Loucy (cell line): ENCODE data around the gene PTTG1IP.
A peak's percentile ranks its signal among the peaks of the same experiment; 100 is the strongest.

Experiments used
- H2AFZ ChIP-seq: fragments of 200-600 bp; sonication (generic); 2 replicates; pipeline ENCODE4 v1.6.0; 2016; ENCODE audit warnings: antibody characterized with exemption, mild to moderate bottlenecking, low read length, moderate library complexity
- H3F3A ChIP-seq: fragments of 200-600 bp; 2 replicates; pipeline ENCODE4 v1.6.0; 2016; ENCODE audit warnings: antibody characterized with exemption, low read depth, mild to moderate bottlenecking
- H3K27me3 ChIP-seq: fragments of 200-600 bp; sonication (generic); 2 replicates; pipeline ENCODE4 v1.6.1; 2014; ENCODE audit warnings: low read length, mild to moderate bottlenecking; ENCODE audit not compliant: insufficient read depth, poor library complexity, severe bottlenecking
- H3K36me3 ChIP-seq: fragments of 200-600 bp; sonication (generic); 2 replicates; pipeline ENCODE4 v1.6.1; 2016; ENCODE audit warnings: low read length; ENCODE audit not compliant: insufficient read depth
- H3K4me1 ChIP-seq: fragments of 200-600 bp; sonication (generic); 2 replicates; pipeline ENCODE4 v1.5.1; 2014; ENCODE audit warnings: low read length, mild to moderate bottlenecking; ENCODE audit not compliant: insufficient read depth, poor library complexity, severe bottlenecking
- H3K4me2 ChIP-seq: fragments of 200-600 bp; sonication (generic); 2 replicates; pipeline ENCODE4 v1.6.0; 2014; ENCODE audit warnings: antibody characterized with exemption, low read length, low read depth, mild to moderate bottlenecking; ENCODE audit not compliant: poor library complexity, severe bottlenecking
- H3K4me3 ChIP-seq: fragments of 200-600 bp; sonication (generic); 2 replicates; pipeline ENCODE4 v1.5.1; 2014; ENCODE audit warnings: low read length, mild to moderate bottlenecking, mixed read lengths; ENCODE audit not compliant: poor library complexity, severe bottlenecking
- H3K79me2 ChIP-seq: fragments of 200-600 bp; sonication (generic); 2 replicates; pipeline ENCODE4 v1.6.1; 2014; ENCODE audit warnings: low read length; ENCODE audit not compliant: insufficient read depth
- H3K9ac ChIP-seq: fragments of 200-600 bp; sonication (generic); 2 replicates; pipeline ENCODE4 v1.6.0; 2014; ENCODE audit warnings: mild to moderate bottlenecking, low read depth, low read length, moderate library complexity; ENCODE audit not compliant: poor library complexity, severe bottlenecking
- H3K9me2 ChIP-seq: fragments of 200-600 bp; sonication (generic); replicated peaks from 2 replicates; pipeline ENCODE4 v1.6.1; 2016; ENCODE audit warnings: low read depth, low read length, mixed read lengths
- H3K9me3 ChIP-seq: fragments of 200-600 bp; sonication (generic); 2 replicates; pipeline ENCODE4 v1.6.1; 2014; ENCODE audit warnings: mild to moderate bottlenecking, antibody characterized with exemption, low read length, low read depth; ENCODE audit not compliant: insufficient read depth
- H4K20me1 ChIP-seq: fragments of 200-600 bp; sonication (generic); 2 replicates; pipeline ENCODE4 v1.6.0; 2014; ENCODE audit warnings: antibody characterized with exemption, low read length, mild to moderate bottlenecking; ENCODE audit not compliant: insufficient read depth, poor library complexity, severe bottlenecking
- CTCF ChIP-seq: fragments of 200-600 bp; sonication (generic); conservative IDR thresholded peaks from 2 replicates; pipeline ENCODE4 v1.5.1; 2014; ENCODE audit warnings: mild to moderate bottlenecking, antibody characterized with exemption, low read length
- EZH2phosphoT487 ChIP-seq: fragments of 200-600 bp; IDR thresholded peaks from 2 replicates; pipeline ENCODE4 v1.6.1; 2018; ENCODE audit warnings: antibody characterized with exemption, mild to moderate bottlenecking, moderate library complexity, borderline replicate concordance

Gene PTTG1IP

GRCh38 chr21:44846224-44846484, 27.3 kb downstream of the PTTG1IP start:
- H3K4me3 ChIP-seq, result no peak overlapping the region
- H3K9ac ChIP-seq, result no peak overlapping the region

GRCh38 chr21:44845418-44846223, 27.9 kb downstream of the PTTG1IP start:
- Histone ChIP-seq H3K4me3 (no peak overlapping the region), H3K4me2 (no peak overlapping the region), H3K27me3 (no peaks in the 10 kb centered on the region), H3F3A (no peaks in the 10 kb centered on the region), H4K20me1 (no peaks in the 10 kb centered on the region), H3K9me3 (no peaks in the 10 kb centered on the region), H3K36me3 (peaks cover 21% of the 10 kb centered on the region; the same call in 1 of the 2 replicates), H2AFZ (no peak overlapping the region), H3K4me1 (no peaks in the 10 kb centered on the region), H3K9ac (no peak overlapping the region), H3K79me2 (no peaks in the 10 kb centered on the region), H3K9me2 (no peaks in the 10 kb centered on the region)
- TF ChIP-seq CTCF (peak; percentile 50), EZH2phosphoT487 (no peak)

More at GRCh38 chr21:44846224-44846484, 27.3 kb downstream of the PTTG1IP start:
- Histone ChIP-seq H2AFZ (no peak overlapping the region), H3K4me2 (no peak overlapping the region), H3K4me1 (no peaks in the 10 kb centered on the region), H4K20me1 (no peaks in the 10 kb centered on the region), H3K36me3 (peaks cover 27% of the 10 kb centered on the region), H3F3A (no peaks in the 10 kb centered on the region), H3K9me2 (no peaks in the 10 kb centered on the region), H3K27me3 (no peaks in the 10 kb centered on the region), H3K79me2 (no peaks in the 10 kb centered on the region), H3K9me3 (no peaks in the 10 kb centered on the region)
- TF ChIP-seq EZH2phosphoT487 (no peak), CTCF (no peak)

GRCh38 chr21:44844256-44844655, 29.2 kb downstream of the PTTG1IP start:
- H3K4me2 ChIP-seq, result no peak overlapping the region
- peaks cover 8% of the 10 kb centered on the region; the same call in 1 of the 2 replicates for H3K36me3 ChIP-seq
- no peak overlapping the region for H2AFZ ChIP-seq
- no peaks in the 10 kb centered on the region for H4K20me1 ChIP-seq
- no peaks in the 10 kb centered on the region for H3K9me2 ChIP-seq
- no peaks in the 10 kb centered on the region for H3K27me3 ChIP-seq
- no peak overlapping the region for H3K4me3 ChIP-seq
- no peaks in the 10 kb centered on the region for H3K4me1 ChIP-seq
- no peaks in the 10 kb centered on the region for H3F3A ChIP-seq
- no peak overlapping the region for H3K9ac ChIP-seq
- no peaks in the 10 kb centered on the region for H3K79me2 ChIP-seq
- H3K9me3 ChIP-seq, result no peaks in the 10 kb centered on the region
- TF ChIP-seq CTCF (no peak), EZH2phosphoT487 (no peak)
